ENCODE results near the gene TTLL11.
A peak's percentile ranks its signal among the peaks of the same experiment; 100 is the strongest.

The TTLL11 gene

DNA sequence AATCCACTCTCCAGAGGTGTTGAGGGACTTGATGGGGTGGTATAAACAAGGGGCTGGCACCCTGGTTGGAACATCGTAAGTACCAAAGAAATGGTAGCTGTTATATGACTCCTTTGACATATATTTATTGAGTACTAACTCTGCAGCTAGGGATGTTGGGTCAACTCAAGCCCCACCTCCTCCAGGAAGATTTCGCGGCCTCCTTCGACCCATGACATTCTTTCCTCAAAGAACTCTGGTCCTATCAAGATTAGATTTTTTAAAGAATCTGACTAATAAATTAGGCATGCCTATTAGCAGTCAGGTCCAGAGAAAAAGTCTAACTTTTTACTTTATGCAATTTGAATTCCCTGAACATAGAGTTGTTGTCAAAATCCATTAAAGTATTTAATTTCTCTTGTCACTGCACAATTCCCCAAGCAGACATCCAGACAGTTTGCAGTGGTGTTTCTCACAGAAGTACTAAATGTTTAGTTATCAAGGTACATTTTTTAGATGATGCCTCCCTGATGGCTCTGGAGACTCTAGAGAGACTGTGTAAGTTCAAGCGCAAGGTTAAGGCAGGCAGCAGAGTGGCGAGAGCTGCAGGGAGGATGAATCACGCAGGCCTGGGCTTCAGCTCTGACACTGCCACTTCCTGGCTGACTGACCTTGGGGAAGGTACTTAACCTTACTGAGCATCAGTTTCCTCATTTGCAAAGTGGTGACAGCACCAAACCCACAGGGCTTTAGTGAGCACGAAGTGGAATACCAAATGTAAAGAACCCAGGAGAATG, 209.6 kb downstream of the TTLL11 start:
- no peak for DNase-seq (ENCODE audit: low read depth, low spot score)

DNA sequence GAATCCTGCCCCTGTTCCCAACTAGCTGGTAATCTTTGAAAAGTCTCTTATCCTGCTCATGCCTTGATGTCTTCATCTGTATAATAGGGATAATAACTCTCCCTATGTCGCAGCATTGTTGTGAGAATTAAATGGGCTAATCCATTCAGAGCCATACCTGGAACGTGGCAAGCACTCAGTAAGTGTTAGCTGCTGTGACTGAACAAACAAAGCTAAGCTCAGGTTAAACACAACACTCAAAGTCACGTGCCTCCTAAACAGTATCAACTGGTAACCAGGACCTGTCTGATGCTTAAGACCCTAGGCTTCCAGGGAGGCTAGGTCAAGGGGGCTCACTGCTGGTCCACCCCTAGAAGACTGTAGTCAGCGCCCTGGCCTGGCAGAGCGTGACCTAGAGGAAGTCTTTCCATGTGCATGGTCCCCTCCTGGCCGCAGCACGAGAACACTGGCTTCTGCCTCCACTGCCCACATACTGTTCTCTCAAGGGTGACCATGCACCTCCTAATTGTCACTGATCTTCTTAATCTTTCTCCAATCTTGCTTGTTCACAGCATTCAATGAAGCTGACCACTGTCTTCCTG, 211.1 kb downstream of the TTLL11 start:
- no peak for DNase-seq (ENCODE audit: low read depth, low spot score)

DNA sequence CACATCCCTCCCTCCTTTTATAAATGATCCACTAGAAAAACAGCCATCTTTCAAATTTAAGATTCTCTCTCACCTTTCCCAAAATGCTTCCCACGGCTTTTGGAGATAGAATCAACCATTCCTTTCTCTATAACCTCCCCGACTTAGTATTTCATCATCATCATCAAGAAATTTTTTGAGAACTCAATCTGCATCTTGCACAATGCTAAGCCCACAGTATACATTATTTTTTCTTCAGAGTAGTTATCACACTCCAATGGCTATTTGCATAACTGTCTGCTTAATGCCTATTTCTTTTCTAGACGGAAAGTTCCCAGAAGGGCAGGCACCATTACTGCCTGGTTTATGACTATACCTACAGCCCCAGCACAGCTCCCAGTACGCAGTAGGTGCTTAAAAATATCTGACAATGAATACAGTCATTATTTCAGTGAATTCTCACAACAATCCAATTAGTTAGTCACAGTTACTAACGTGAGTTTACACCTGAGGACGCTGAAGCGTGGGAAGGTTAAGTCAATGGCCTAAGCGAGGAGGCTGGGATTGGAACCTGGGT, 212.7 kb downstream of the TTLL11 start:
- DNase-seq (ENCODE audit: low read depth, low spot score), result no peak

DNA sequence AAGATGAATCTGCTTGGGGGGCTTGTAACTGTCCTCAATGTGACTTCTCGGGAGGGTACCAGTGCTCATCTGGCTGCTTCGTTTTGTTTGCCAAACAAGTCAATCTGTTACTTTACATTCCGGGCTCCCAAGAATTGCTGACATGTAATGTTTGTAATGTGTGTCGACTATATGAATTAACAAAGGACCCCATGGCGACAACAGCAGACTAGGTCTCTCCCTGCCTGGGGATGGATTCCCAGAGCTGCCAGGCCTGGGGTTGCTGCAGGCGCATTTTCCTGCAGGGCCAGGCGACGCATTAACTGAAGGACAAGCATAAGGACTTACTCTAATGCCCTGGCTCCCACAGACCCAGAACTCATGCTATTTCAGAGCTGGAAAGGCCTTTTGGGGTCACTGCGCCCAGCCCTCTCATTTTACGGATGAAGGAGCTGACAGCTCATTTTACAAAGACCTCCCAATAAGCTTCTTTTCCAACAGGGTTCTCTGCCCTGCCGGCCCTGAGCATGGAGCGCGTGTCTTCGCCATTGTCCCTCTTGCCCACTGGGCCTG, 214.8 kb downstream of the TTLL11 start:
- no peak for DNase-seq (ENCODE audit: low read depth, low spot score)

DNA sequence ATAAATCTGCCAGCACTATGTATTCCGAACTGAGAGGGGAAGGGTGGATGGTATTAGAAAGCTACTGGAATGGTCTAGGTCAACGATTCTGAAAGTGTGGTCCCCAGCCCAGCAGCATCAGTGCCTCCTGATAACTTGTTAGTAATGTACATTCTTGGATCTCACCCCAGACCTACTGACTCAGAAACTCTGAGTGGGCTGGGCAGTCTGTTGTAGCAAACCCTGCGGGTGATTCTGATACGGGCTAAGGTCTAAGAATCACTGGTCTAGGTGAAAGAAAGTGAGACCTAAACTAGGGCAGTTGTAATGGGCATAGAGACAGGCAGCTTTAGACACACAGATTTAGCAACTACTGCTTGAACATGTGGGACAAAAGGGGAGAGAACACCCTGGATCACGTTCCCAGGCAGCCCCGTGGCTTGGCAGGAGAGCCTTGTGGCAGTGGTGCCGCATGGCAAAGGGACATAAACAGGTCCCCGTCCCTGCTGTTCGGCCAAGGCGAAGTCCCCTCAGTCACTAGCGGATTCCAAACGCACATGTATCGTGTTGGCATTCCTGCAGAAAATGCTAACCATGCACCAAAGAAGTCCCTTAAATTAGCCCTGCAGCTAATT, 216.3 kb downstream of the TTLL11 start:
- DNase-seq (ENCODE audit: low read depth, low spot score), result no peak

DNA sequence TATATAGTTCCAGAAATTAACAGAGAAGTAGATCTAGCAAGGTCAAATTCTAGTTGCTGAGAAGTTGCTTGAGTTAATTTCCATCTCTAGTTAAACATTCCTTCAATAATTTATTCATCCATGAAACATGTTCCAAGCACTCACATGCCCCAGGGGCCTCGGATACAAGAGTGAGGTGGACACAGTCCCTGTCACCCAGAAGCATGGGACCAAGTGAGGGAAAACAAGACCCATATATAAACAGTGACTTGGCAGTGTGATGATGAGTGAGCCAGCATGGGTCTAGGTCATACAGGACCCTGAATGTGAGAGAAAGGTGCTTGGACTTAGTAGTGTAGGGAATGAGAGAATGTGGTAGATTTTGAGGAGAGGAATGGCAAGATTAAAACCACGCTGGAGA, 216.9 kb downstream of the TTLL11 start:
- DNase-seq (ENCODE audit: low read depth, low spot score), result no peak

DNA sequence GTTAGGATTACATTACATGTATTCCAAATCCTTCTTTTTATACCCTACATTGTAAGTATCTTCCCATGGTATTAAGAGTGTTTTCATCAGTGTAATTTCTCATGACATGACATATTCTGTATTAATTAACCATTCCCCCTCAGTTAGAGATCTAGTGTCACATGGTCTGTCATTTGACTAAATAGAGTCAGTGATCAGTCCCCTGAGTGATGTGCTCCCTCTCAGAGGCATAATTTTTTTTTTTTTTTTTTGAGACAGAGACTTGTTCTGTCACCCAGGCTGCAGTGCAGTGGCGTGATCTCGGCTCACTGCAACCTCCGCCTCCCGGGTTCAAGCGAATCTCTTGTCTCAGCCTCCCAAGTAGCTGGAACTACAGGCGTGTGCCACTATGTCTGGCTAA, 218.6 kb downstream of the TTLL11 start:
- no peak for DNase-seq (ENCODE audit: low read depth, low spot score)

DNA sequence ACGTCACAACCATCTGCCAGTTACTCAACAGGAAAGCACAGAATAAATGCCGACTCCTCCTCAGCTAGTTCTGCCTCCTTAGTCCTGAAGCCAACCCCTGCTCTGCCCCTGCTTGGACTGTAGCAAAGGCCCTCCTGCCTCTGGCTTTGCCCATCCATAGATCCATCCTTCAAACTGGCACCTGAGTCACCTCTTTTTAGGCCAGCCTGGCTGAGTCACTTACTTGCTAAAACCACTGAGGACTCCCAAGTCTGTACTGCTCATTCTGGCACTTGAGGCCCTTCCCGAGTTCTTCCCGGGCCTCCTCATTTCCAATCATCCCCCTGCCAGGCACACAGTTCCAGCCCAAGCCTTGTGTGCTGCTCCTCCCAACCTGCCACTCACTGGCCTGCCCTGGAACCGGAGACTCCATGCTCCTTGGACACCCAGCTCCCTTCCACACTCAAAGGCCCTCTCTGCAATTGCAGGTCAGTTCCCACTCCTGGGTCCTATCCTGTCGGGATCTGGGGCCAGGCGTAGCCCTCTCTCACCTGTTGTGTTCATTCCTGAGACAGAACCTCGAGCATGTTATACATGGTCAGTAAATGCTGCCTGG, 221.6 kb downstream of the TTLL11 start:
- DNase-seq (ENCODE audit: low read depth, low spot score), result no peak

DNA sequence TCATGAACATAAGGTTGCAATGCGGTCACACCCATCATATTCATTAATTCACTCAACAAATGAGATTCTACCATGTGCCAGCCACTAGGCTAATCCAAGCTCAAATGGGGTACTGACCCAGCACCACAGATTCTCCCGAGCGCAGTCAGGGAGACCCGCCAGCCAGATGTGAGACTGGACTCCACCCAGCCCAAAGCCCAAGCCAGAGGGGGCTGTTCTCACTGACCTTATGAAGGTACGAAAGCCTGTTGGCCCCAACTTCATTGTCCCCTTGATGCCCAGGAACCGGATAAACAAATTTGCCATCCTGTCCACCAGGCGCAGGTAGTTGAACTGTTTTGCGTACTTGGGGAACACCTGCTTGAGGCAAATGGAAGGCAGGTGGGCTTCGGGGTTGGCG, 222.8 kb downstream of the TTLL11 start:
- DNase-seq (ENCODE audit: low read depth, low spot score), result no peak

DNA sequence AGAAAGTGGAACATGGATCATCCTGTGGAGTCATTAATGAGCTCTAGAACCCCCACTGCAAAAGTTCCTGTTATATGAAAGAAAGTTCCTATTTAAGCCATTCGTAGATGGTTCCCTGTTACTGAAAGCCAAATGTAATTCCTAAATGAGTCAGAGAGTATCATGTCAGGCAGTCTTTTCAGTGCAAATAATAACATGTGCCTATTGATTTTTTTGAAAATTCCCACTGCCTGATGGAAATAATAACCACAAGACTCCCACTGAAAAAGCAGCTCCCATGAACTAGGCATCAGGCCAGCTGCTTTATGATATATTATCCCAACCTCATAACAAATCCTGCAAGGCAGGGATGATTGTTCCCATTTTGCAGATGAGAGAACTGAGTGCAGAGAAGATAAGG, 224.5 kb downstream of the TTLL11 start:
- DNase-seq (ENCODE audit: low read depth, low spot score), result no peak

DNA sequence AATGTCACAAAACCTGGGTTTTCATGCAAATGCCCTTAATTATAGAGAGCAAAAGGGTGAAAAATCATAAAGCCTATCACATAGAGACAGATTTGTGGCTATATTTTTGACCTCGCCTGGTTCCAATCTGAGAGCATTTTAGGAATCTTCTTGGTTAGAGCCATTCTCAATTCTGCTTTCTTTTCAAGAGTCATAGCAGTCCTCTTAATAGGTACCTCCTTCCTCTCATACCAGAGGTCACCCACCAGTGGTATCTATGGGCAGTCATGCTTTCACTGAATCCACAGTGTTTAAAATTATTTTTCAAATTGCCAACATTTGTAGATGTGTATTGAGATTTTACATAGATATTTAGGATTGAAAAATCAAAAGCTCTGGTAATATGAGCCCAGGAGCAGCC, 226.2 kb downstream of the TTLL11 start:
- no peak for DNase-seq (ENCODE audit: low read depth, low spot score)

DNA sequence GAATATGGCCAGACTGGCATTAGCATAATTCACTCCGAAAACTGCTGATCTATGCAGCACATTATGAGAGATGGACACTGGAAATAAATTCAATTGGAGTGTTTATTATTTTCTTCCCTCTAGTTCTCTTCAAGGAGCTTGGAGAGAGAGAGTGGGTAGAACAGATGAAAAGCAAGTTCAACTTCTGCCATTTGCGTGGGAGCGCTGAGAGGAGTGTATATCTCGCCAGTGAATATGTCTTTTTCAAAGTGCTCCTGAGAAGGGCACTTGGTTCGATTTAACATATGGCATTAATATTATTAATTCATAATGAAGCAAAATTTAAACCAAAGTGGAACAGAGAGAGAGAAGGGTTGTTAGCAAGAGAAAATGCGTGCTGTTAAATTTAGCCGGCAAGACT, 227.2 kb downstream of the TTLL11 start:
- DNase-seq (ENCODE audit: low read depth, low spot score), result no peak

DNA sequence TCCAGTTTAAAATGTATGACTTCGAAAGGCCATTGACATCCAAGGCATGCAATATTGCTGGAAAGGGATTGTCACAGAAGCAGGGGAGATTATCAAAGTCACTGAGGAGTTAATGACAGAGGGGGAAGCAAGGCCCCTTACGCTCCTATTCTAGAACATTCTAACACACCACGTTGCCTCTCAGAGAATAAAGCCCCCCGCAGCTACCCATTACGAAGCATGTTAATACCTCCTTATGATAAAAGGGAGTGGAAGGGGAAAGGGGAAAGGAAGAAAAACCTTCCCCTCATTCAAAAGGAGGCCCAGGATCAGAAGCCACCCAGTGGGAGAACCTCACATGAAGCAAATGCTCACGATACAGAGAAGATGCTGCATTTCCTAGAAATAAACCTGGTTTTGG, 228.0 kb downstream of the TTLL11 start:
- no peak for DNase-seq (ENCODE audit: low read depth, low spot score)

DNA sequence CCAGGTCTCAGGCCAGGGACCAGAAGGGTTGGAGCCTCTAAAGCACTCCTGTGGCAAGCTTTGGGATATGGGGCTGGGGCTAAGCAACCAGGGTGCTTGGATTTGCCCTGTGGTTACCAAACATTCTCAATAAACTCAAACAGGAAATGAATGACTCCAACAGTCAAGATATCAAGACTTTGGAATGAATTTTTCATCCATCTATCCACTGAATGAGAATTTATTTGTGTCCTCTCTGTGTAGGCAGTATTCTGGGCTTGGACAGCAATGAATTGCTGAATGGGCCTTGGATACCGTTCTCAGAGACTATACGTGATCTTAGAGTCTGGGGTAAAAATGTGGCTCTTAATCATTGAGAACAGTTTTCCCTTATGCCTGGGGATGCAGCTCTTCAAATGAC, 229.2 kb downstream of the TTLL11 start:
- DNase-seq (ENCODE audit: low read depth, low spot score), result no peak

DNA sequence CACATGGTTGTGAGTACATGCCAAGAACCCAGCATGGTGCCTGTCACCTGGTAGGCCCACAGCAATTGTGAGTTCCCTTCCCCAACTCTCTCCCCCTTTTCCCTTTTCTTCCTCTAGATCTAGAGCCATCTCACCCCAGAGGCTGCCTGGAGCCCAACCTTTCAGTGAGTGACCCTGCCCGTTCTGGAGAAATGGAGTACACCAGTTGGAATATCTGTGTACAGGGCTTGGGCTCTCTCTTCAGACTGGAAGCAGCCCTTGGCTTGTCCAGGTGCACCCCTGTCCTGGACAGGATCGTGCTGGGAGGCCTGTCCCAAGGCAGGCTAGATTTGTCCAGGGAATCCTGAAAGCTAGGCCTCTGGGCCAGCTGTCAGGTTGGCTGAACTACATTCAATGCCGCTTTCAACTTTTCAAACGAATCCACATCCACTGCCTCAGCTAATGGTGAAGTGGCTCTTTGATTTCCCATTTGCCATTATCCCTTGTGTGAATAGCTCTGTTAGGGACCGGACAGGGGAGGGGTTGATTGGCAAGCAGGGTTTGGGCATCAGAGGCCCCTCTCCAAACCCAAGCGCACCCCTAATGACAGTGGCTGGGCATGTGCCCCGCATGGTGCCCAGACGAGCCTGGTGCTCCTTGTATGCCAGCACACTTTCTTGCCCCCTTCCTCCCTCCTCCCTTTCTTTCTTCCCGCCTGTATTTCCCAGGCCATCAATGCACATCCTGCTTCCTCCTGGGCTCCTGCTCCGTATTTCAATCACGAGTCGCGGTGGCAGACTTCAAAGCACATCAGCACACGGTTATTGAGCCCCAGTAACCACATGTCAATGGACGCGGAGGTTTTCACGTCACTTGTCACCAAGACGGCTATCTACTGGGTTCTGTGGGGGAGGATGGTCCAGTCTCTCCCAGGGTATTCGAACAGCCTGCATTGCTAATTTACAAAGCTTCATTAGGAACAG, 230.5 kb downstream of the TTLL11 start:
- DNase-seq (ENCODE audit: low read depth, low spot score), result no peak

DNA sequence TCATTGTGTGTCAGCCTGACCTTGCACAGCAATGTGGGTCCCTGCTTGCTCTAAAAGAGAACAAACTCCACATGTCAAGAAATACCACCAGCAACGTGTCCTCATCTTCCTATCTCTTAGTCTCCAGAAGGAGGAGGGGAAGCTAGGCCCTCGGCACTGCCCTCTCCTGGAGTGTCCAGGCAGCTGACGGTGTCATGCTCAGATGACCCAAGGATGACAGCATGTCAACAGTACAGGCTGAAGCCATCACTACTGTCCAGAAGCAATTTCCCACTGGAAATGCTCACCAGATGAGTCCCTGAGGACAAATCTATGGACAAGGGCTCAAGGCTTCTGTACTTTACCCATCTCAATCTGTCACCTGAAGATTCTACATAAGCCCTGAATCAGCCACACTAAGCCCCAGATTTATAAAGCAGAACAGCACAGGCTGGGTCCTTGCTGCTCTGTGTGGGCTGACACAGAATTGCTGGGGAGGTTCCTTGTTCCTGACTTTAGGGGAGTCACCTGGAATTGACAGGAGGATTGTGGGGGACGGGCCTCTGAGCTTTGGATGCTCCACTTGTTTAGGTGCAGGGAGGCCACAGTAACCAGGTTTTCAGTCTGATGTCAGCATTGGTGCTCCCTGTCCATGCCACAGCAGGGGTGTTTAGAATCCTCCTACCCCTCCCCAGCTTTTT, 231.5 kb downstream of the TTLL11 start:
- no peak for DNase-seq (ENCODE audit: low read depth, low spot score)

DNA sequence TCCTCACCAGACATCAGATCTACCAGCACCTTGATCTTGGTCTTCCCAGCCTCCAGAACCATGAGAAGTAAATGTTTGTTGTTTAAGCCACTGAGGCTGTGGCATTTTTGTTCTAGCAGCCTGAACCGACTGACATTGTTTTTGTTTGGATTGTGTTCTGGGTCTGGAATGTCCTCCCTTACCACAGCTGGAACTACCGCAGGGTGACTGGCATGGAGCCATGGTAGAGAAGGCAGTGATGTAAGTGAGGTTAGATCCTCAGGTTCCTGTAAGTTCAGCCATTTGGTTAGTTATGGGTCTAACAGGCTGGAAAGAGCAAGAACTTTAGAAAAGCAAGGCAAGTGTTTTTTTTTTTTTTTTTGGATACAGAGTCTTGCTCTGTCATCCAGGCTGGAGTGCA, 232.4 kb downstream of the TTLL11 start:
- peak; percentile 95 for DNase-seq (ENCODE audit: low read depth, low spot score)

DNA sequence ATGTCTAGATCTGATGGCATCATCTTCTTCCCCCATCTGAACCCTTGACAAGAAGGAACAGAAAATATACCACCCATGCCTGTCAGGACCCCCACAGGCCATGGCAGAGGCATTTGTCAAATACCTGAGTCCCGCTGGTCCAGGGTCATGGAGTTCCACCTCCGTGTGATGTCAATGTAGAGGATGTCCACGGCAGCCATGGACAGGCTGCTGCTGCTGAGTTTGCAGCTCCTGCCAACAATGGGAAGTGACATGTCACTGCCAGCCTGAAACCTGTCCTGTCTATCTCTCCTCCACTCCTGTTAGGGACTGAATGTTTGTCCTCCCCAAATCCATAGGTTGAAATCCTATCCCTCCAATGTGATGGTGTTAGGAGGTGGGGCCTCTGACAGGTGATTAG, 232.9 kb downstream of the TTLL11 start:
- DNase-seq (ENCODE audit: low read depth, low spot score), result no peak

DNA sequence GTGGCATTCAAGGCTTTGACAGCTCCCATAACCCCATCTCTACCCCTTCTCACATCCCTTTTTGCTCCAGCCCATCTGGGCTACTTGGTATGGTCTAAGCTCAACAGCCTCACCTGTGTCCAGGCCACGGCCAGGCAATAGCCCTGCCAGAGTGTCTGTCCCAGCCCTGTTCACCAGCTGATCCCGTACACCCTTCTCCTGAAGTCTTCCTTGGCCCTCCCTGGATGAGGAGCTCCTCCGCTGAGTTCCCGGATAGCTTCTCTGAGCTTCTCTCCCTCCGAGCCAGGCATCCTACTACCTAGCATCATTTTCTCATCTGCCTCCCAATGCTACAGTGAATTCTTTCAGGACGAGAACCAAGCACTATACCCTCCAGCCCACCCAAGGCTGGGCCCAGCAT, 233.5 kb downstream of the TTLL11 start:
- DNase-seq (ENCODE audit: low read depth, low spot score), result no peak

DNA sequence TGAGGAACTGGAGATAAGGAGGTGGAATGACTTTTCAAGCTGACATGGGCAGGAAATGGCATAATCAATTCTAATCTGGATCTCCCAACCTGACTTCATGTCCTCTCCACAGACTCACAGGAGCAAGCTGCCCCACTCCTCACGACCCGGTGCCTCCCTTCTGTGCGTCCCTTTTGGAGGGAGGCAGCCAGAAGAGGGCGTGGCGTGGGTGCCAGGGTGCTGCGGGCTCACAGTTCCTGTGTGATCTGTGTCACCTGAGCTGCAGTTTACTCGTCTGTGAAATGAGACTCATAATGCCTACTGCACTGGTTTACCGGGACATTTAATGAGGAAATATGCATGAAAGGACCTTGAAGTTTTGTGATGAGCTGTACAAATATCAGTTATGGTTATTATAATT, 234.3 kb downstream of the TTLL11 start:
- no peak for DNase-seq (ENCODE audit: low read depth, low spot score)

DNA sequence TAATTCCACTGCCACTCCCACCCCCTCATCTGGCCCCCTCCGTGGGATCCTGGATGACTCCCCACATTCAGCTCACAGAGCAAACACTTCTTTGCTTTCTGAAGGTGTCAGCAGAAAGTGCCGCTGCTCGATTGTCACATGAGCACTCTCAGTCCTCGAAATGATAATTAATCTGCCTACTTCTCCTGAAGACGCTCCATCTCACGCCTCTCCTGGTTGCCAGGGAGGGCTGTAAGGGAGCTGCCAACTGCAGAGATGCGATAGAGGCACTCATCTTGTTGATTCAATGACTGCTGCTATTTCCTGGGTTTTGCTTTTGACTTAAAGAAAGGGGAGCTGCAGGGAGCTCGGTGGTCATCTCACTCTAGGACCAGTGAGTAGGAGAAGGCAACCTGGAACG, 235.2 kb downstream of the TTLL11 start:
- no peak for DNase-seq (ENCODE audit: low read depth, low spot score)
